ENCODE data around the gene IQCH. TPM values are rescaled to one million over a fixed set of nuclear protein-coding genes. Genes with fewer than 3 reads are reported as not detected.
A peak's percentile ranks its signal among the peaks of the same experiment; 100 is the strongest.

Gene IQCH
- total RNA-seq, 1 experiment from 2014 or later = 1.1 TPM

DNA sequence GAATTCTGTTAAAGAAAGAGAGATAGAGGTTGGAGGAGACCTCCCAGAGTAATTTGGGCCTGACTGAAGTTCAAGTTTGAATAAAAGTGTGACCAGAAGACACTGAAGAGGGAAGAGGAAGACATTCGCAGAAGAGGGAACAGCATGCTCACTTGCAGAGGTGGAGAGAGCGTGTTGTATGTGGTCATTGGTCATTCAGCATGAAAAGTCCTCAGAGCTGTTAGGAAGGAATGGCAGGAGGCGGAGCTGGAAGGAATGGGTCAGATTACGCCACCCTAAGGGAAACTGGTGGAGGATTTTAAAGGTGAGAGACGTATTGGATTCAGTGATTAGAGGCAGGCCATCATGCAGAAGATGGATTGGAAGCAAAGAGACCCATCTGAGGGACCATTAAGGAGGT is 41.6 kb downstream of the IQCH start:
- Mint-ChIP-seq H3K36me3 (ENCODE audit: insufficient read depth in 1 of 3, low read depth in 3 of 3) (no peaks in the 10 kb centered on the region), H3K27me3 (ENCODE audit: low read depth) (no peaks in the 10 kb centered on the region; the same call in 1 of the 2 replicates), H3K4me1 (peaks cover 11 to 12% of the 10 kb centered on the region in 2 experiments), H3K27ac (no peak overlapping the region), H3K4me3 (no peak overlapping the region; a peak in 1 of 5 replicates), H3K9me3 (no peaks in the 10 kb centered on the region)
- Histone ChIP-seq H4K20me1 (ENCODE audit: control insufficient read depth, insufficient read depth, insufficient read length) (no peaks in the 10 kb centered on the region), H3K4ac (ENCODE audit: low read depth, low read length) (no peak overlapping the region), H2BK12ac (ENCODE audit: insufficient read length, low read depth, low read length) (no peak overlapping the region), H3K4me1 (ENCODE audit: insufficient read depth, low read length) (no peaks in the 10 kb centered on the region), H3K27ac (ENCODE audit: insufficient read length, low read depth, low read length) (no peak overlapping the region), H3K79me1 (ENCODE audit: insufficient read depth, low read depth, low read length, poor library complexity, severe bottlenecking) (no peaks in the 10 kb centered on the region), H4K8ac (replicated peaks; ENCODE audit: insufficient read length, low read depth, low read length) (no peak overlapping the region), H3K23ac (ENCODE audit: insufficient read length, low read depth, low read length) (no peak overlapping the region), H3K56ac (ENCODE audit: insufficient read length, low read depth, low read length) (no peak overlapping the region), H3K23me2 (ENCODE audit: insufficient read length, low read depth, low read length, poor library complexity, severe bottlenecking) (no peaks in the 10 kb centered on the region), H2BK120ac (ENCODE audit: low read depth, low read length, poor library complexity, severe bottlenecking) (no peak overlapping the region), H3K9me3 (ENCODE audit: control insufficient read depth, low read depth, low read length) (no peaks in the 10 kb centered on the region), H3K18ac (ENCODE audit: insufficient read length, low read depth, low read length) (no peak overlapping the region), H4K5ac (ENCODE audit: insufficient read length, low read depth, low read length) (no peak overlapping the region), H4K91ac (ENCODE audit: insufficient read length, low read depth, low read length) (no peak overlapping the region), H3K79me2 (ENCODE audit: insufficient read depth, low read length) (no peaks in the 10 kb centered on the region), H3T11ph (ENCODE audit: low read length) (no peak overlapping the region), H2AK5ac (ENCODE audit: insufficient read length, low read length) (no peak overlapping the region), H2AFZ (ENCODE audit: low read length) (no peak overlapping the region), H2BK5ac (ENCODE audit: insufficient read length, low read length) (no peak overlapping the region), H2BK20ac (ENCODE audit: low read depth, low read length, poor library complexity, severe bottlenecking) (no peak overlapping the region), H3K27me3 (ENCODE audit: insufficient read depth, low read length) (no peaks in the 10 kb centered on the region), H2BK15ac (ENCODE audit: low read depth, low read length) (no peak overlapping the region), H3K14ac (ENCODE audit: insufficient read depth, low read length) (no peak overlapping the region), H3K4me2 (ENCODE audit: insufficient read depth, insufficient read length, low read length) (no peak overlapping the region), H3K9ac (ENCODE audit: extremely low read depth, insufficient read length, low read length) (no peak overlapping the region)
- DNase-seq = peak; percentile 52
- TF ChIP-seq, protein P1, sequence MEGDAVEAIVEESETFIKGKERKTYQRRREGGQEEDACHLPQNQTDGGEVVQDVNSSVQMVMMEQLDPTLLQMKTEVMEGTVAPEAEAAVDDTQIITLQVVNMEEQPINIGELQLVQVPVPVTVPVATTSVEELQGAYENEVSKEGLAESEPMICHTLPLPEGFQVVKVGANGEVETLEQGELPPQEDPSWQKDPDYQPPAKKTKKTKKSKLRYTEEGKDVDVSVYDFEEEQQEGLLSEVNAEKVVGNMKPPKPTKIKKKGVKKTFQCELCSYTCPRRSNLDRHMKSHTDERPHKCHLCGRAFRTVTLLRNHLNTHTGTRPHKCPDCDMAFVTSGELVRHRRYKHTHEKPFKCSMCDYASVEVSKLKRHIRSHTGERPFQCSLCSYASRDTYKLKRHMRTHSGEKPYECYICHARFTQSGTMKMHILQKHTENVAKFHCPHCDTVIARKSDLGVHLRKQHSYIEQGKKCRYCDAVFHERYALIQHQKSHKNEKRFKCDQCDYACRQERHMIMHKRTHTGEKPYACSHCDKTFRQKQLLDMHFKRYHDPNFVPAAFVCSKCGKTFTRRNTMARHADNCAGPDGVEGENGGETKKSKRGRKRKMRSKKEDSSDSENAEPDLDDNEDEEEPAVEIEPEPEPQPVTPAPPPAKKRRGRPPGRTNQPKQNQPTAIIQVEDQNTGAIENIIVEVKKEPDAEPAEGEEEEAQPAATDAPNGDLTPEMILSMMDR (conservative IDR thresholded peaks at IDR 0.05) = no peak
- no CpG with 5 or more reads among the region's 5 CpGs for WGBS (ENCODE audit: extremely low coverage, insufficient read length, low lambda C conversion rate)

Data from H9 (cell line).